Activated naive CD4-positive, alpha-beta T cell treated with anti-CD3 and anti-CD28 coated beads, Interleukin-2, amount 10 ng/mL, durations not matched to agents 7 days and 5 days (primary cell): ENCODE results near the gene ANAPC1.

ENCODE experiments used
- CTCF ChIA-PET: fragments of 350-600 bp; sonication (Branson Sonifier 250); formaldehyde crosslinking; loops from one replicate; lab custom pipeline; 2021; ENCODE audit warnings: antibody characterized with exemption; lab: Charles Lee
- DNase-seq: peaks from one replicate; pipeline ENCODE4 v3.0.0-alpha.2; 2020
- H3K27ac Mint-ChIP-seq: one replicate; pipeline ENCODE4 v1.8.0; 2021; ENCODE audit warnings: mild to moderate bottlenecking, moderate library complexity, mixed read lengths
- H3K27me3 Mint-ChIP-seq: one replicate; pipeline ENCODE4 v1.8.0; 2021; ENCODE audit warnings: mild to moderate bottlenecking, mixed read lengths
- H3K36me3 Mint-ChIP-seq: one replicate; pipeline ENCODE4 v1.8.0; 2021; ENCODE audit warnings: mixed read lengths
- H3K4me1 Mint-ChIP-seq: one replicate; pipeline ENCODE4 v1.8.0; 2021; ENCODE audit warnings: mixed read lengths
- H3K4me3 Mint-ChIP-seq: one replicate; pipeline ENCODE4 v1.8.0; 2021; ENCODE audit warnings: mild to moderate bottlenecking, moderate library complexity, mixed read lengths
- H3K9me3 Mint-ChIP-seq: one replicate; pipeline ENCODE4 v1.8.0; 2021; ENCODE audit warnings: mixed read lengths

The ANAPC1 gene, protein sequence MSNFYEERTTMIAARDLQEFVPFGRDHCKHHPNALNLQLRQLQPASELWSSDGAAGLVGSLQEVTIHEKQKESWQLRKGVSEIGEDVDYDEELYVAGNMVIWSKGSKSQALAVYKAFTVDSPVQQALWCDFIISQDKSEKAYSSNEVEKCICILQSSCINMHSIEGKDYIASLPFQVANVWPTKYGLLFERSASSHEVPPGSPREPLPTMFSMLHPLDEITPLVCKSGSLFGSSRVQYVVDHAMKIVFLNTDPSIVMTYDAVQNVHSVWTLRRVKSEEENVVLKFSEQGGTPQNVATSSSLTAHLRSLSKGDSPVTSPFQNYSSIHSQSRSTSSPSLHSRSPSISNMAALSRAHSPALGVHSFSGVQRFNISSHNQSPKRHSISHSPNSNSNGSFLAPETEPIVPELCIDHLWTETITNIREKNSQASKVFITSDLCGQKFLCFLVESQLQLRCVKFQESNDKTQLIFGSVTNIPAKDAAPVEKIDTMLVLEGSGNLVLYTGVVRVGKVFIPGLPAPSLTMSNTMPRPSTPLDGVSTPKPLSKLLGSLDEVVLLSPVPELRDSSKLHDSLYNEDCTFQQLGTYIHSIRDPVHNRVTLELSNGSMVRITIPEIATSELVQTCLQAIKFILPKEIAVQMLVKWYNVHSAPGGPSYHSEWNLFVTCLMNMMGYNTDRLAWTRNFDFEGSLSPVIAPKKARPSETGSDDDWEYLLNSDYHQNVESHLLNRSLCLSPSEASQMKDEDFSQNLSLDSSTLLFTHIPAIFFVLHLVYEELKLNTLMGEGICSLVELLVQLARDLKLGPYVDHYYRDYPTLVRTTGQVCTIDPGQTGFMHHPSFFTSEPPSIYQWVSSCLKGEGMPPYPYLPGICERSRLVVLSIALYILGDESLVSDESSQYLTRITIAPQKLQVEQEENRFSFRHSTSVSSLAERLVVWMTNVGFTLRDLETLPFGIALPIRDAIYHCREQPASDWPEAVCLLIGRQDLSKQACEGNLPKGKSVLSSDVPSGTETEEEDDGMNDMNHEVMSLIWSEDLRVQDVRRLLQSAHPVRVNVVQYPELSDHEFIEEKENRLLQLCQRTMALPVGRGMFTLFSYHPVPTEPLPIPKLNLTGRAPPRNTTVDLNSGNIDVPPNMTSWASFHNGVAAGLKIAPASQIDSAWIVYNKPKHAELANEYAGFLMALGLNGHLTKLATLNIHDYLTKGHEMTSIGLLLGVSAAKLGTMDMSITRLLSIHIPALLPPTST (N-terminal part only)

DNA sequence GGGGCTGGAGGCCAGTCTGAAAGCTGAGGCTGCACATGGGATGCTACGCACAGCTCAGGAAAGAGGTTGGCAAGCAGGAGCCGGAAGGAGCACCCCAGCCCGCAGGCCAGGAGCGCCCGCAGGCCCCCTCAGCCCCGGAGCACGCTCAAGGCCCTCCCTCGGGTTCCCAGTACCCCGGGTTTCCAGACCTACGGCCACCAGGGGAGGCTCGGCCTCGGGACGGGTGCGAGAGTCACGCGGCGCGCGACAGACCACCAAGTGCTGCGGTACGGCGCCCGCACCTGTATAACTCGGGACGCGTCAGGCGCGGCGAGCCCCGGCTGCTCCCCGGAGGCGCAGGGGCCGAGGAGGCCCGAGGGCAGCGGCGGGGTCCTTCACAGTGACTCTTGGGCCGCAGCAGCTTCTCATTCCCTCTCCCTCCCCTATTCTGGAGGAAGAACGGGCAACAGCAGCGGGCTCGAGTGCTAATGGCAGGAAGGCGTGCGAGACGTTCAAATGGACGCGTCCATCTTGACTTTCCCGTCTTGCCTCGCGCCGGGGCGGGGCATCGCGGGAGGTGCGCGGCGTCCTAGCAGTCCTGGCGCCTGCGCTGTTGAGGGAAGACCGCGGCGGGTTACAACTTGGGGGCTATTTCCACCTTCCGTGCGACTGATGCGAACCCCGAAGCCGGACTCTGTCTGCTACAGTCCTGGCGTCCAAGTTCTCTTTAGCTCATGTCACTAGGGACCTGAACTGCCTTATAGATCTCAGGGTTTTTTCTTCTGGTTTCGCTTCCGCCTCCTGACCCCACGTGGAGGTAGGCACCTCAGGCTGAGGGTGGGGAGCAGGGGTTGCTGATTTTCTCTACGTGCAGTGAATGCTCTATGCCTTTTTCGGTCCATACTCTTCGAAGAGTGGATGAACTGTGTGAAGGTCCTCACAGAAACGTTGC lies at the start of gene ANAPC1:
ANAPC1 (minus strand) TSS at position 533 of the 931 bp plus-strand sequence. CDS start 3,368 bp downstream, outside the sequence.
- CTCF ChIA-PET, result interaction anchor here (0.7 to 1.6 kb wide), 2 partner anchors 12 to 169 kb away, joined by 3 to 5 read pairs; no protein-coding TSS in a partner anchor

DNA sequence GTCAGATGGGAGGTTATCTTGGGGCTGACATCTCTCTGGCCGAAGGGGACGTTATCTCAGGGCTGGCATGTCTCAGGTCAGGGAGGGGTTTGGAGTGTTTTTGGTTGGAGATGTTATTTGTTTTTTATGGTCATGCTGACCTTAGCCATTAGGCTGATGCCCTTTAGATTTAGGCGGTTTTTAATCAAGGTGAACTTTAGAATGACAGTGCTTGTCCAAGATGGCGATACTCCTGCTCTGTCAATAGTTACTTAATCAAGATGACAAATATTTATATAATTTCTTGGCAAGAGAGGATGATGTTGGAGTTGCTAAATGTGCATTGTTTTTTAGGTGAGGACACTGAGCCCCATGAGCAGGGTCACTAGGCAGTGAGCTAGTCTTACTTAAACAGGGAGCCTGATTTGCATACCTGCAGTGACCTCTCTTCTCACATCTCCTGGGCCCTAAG lies 48.9 kb upstream of the ANAPC1 start:
- CTCF ChIA-PET, result no interaction called here
- Mint-ChIP-seq H3K36me3 (no peaks in the 10 kb centered on the region), H3K4me3 (no peak overlapping the region), H3K27me3 (peaks cover 3% of the 10 kb centered on the region), H3K4me1 (peaks cover 13% of the 10 kb centered on the region), H3K9me3 (peaks cover 2% of the 10 kb centered on the region), H3K27ac (no peak overlapping the region)
- no peak for DNase-seq

More for the DNA sequence above, at the start of gene ANAPC1:
- peak; percentile 90 for DNase-seq
- Mint-ChIP-seq H3K36me3 (peaks cover 12% of the 10 kb centered on the region), H3K9me3 (no peaks in the 10 kb centered on the region), H3K27me3 (peaks cover 4% of the 10 kb centered on the region), H3K4me3 (peak within 1 kb of the TSS; percentile 97), H3K4me1 (peaks cover 24% of the 10 kb centered on the region), H3K27ac (peak within 1 kb of the TSS; percentile 91)

DNA sequence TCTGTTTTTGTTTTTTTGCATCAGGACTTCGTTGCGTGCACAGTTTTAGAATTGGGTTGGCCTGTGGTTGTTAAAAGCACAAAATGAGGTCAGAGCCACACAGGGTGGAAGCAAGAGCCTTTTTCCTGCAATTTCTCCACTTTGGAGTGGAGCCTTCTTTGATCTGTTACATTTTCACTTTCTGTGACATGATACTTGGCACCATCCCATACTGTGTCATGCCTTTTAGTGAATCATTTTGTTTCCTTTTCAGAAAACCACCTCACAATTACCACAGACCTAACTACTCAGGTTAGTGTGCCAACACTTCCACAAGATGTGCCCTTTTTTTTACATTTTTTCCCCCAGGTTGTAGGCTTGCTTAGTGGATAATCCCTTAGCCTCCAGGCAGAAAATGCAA lies 46.9 kb upstream of the ANAPC1 start:
- no peaks in the 10 kb centered on the region for H3K36me3 Mint-ChIP-seq
- CTCF ChIA-PET, result no interaction called here
- peaks cover 2% of the 10 kb centered on the region for H3K9me3 Mint-ChIP-seq
- peaks cover 5% of the 10 kb centered on the region for H3K27me3 Mint-ChIP-seq
- no peak overlapping the region for H3K4me3 Mint-ChIP-seq
- H3K27ac Mint-ChIP-seq, result no peak overlapping the region
- DNase-seq, result no peak
- H3K4me1 Mint-ChIP-seq, result peaks cover 13% of the 10 kb centered on the region

DNA sequence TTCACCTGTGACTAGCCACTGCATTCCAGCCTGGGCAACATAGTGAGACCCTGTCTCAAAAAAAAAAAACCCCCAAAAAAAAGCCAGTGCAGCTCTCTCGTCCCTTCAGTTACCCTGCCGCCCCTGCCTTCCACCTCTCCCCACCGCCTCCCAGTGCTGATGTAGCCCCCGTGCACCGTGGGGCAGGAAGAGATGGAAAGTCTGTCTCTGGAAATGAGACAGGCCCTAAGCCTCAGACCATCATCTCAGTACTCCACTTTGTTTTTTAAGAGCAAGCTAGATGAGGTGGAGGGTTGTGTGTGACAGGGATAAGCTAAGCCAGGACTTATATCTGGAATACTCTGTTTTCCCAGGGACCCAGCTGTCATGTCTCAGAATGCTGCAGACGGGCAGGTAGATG lies 46.4 kb upstream of the ANAPC1 start:
- CTCF ChIA-PET, result no interaction called here

DNA sequence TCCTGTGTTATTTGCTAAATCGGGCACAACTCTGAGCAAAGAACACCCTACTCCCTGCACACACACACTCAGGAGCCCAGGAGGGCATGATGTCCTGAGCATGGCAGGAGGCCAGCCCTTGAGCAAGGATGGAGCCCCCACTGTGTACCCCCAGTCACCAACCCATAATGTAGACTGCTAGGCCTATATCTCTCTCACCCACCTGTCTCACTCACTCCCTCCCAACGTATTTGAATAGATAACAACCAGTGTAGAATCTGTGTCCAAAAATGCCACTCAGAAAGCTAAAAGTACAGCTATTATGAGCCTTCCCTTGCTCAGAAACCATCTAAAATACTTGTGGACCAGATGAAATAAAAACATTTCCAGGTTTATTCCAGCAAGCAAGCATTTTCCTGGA lies 43.7 kb upstream of the ANAPC1 start:
- Mint-ChIP-seq H3K36me3 (no peaks in the 10 kb centered on the region), H3K27me3 (peaks cover 10% of the 10 kb centered on the region), H3K4me3 (no peak overlapping the region), H3K27ac (no peak overlapping the region), H3K9me3 (no peaks in the 10 kb centered on the region), H3K4me1 (peaks cover 13% of the 10 kb centered on the region)
- CTCF ChIA-PET, result no interaction called here
- DNase-seq, result no peak

More for the DNA sequence above, 46.4 kb upstream of the ANAPC1 start:
- Mint-ChIP-seq H3K36me3 (no peaks in the 10 kb centered on the region), H3K4me1 (peaks cover 13% of the 10 kb centered on the region), H3K9me3 (peaks cover 2% of the 10 kb centered on the region), H3K27me3 (peaks cover 5% of the 10 kb centered on the region), H3K4me3 (no peak overlapping the region), H3K27ac (no peak overlapping the region)
- no peak for DNase-seq

DNA sequence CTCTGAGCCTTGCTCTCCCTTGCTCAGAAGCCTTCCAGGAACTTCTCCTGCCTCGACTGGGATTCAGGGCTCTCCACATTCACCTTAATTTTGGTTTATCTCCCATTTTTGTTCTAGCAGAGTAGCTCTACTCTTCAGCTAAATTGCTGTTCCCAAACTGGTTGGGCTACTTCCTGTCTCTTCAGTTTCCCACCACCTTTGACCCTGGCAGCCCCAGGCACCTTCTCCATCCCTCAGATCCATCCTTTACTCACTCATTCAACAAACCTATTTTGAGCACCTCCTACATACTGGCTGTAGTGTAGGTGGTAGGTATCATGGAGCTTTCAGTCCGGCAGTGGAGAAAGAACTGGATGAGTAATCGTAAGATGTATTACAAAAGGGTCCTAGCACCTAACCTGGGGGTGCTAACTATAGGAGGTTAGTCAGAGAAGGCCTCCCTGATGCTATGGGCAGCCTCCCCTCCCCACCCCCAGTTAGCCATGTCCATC lies 40.7 kb upstream of the ANAPC1 start:
- no peak overlapping the region for H3K27ac Mint-ChIP-seq
- H3K4me3 Mint-ChIP-seq, result no peak overlapping the region
- no peaks in the 10 kb centered on the region for H3K4me1 Mint-ChIP-seq
- no peak for DNase-seq
- CTCF ChIA-PET, result no interaction called here
- H3K27me3 Mint-ChIP-seq, result peaks cover 20% of the 10 kb centered on the region
- no peaks in the 10 kb centered on the region for H3K9me3 Mint-ChIP-seq
- H3K36me3 Mint-ChIP-seq, result no peaks in the 10 kb centered on the region

DNA sequence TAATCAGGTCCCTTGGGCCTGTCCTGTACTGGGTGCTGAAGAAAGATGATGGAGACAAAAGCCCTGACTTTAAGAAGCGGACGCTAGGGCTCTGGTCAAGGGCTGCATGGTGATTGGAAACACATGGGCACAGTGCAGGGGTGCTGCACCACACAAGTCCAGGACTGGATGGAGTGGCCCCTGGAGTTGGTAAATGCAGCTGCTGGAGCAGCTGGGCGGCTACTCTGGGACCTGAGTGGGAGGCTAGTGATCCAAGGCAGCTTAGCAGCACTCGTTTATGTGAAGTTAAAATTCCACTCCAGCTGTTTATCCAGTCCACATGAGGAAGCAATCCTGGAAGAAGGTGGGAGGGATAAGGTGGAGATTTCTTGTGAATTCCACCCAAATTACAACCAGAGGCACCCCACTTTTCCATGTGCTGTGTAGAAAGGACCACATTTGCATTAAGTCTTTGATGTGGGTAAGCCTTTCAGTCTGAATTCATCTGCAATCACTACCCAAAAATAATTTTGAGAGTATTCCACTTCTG lies 39.3 kb upstream of the ANAPC1 start:
- Mint-ChIP-seq H3K9me3 (no peaks in the 10 kb centered on the region), H3K4me1 (no peaks in the 10 kb centered on the region), H3K4me3 (no peak overlapping the region), H3K27me3 (peaks cover 29% of the 10 kb centered on the region), H3K27ac (no peak overlapping the region), H3K36me3 (no peaks in the 10 kb centered on the region)
- CTCF ChIA-PET, result interaction anchor here (0.6 kb wide), 1 partner anchor 13 kb away, joined by 3 read pairs; no protein-coding TSS in a partner anchor
- no peak for DNase-seq

DNA sequence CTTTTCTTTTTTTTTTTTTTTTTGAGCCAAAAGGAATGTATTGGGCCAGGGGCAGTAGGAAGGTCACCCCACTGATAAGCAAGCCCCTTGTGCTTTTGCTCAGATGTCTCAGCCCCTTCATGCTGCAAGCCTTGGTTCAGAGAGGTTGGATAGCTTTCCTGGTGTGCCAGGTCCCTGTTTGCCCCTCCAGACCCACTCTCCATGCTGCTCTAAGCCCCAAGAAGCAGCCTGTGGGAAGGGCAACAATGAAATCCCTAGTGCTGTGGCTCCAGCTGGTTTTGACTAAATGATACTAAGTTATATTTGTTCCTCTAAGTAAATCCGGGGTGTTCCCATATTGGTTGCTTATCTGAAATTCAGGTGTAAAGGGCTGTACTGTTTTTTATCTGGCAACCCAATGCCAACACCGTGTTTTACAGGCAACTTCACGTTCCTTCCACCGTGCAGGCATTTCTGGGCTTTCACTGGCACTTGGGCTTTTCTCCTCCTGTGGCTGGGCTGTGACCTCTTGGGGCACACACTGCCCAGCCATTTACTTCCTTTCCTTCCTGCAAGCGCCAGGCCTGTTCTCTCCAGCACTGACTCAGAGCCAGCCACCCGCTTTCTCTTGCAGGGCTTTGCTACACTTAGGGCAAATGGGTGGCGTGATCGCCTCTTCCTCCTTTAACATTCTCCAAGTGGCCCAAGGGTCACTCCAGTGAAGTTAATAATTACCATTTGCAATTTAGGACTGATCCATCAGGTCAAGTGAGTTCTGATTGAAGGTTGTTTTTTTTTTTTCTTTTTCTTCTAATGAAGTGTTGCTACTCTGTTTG lies 36.0 kb upstream of the ANAPC1 start:
- DNase-seq, result no peak
- CTCF ChIA-PET, result no interaction called here
- Mint-ChIP-seq H3K4me1 (no peaks in the 10 kb centered on the region), H3K36me3 (no peaks in the 10 kb centered on the region), H3K27ac (no peak overlapping the region), H3K9me3 (no peaks in the 10 kb centered on the region), H3K4me3 (no peak overlapping the region), H3K27me3 (peaks cover 39% of the 10 kb centered on the region)

DNA sequence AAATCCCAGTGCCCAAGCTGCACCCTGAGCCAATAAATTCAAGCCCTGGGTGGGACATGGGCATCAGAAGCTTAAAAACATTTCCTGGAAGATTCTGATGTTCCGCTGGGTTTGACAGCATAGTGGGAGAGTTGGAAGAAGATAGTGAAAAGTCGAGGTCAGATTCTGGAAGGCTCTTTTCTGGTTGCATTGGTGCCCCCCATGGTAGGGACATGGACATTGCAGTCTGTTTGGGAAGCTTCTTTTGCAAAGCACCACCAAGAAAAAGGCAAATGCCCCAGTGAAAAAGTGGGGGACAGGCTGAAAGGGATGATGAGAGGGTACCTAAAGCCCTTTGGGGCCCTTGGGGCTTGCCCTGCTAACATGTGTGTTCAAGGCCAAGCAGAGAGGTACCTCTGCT lies 35.4 kb upstream of the ANAPC1 start:
- Mint-ChIP-seq H3K27me3 (peaks cover 35% of the 10 kb centered on the region), H3K27ac (no peak overlapping the region), H3K4me1 (no peaks in the 10 kb centered on the region), H3K4me3 (no peak overlapping the region), H3K36me3 (no peaks in the 10 kb centered on the region), H3K9me3 (no peaks in the 10 kb centered on the region)
- CTCF ChIA-PET, result no interaction called here
- no peak for DNase-seq

DNA sequence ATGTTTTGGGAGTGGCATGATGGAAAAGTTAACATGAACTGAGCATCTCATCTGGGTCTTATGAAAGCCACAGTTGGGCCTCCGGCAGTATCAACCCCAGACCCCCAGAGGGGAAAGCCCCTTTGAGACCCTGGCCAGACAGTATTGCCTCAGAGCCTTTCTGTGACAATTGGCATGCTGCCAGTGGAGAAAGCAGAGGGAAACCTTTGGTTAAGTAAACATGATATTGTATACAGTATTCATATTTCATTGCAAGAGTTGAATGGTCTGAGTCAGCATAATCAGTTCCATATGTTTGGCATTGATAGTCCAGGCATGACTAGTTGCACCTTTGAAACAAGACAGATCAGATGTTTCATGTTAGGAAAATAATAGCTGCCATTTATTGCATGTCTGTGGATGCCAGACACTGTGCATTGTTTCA lies 34.4 kb upstream of the ANAPC1 start:
- H3K27ac Mint-ChIP-seq, result no peak overlapping the region
- no peaks in the 10 kb centered on the region for H3K36me3 Mint-ChIP-seq
- CTCF ChIA-PET, result interaction anchor here (0.6 kb wide), 2 partner anchors 19 to 61 kb away, joined by 3 to 5 read pairs; no protein-coding TSS in a partner anchor
- H3K27me3 Mint-ChIP-seq, result peaks cover 37% of the 10 kb centered on the region
- no peak for DNase-seq
- no peaks in the 10 kb centered on the region for H3K9me3 Mint-ChIP-seq
- no peak overlapping the region for H3K4me3 Mint-ChIP-seq
- no peaks in the 10 kb centered on the region for H3K4me1 Mint-ChIP-seq

DNA sequence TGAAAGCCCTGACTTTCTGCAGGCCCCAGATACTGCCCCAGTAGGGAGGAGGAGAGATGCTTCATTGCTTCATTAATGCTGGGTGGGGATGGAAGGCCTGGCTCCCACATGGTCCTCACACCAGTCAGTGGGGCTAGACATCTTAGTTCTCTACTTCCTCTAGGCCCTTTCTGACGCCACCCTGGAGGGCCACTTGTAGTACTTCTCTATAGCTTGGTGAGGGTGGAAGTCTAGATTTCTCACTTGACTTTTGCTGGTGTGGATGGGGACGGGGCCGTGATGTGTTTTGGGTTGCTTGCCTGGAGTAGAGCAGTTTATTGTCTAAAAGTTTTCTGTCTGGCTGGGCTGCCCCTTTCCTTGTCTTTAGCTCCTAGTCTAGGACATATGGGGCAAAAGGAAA lies 33.1 kb upstream of the ANAPC1 start:
- no peak for DNase-seq
- Mint-ChIP-seq H3K27me3 (peaks cover 39% of the 10 kb centered on the region), H3K9me3 (no peaks in the 10 kb centered on the region), H3K4me1 (no peaks in the 10 kb centered on the region), H3K4me3 (no peak overlapping the region), H3K36me3 (no peaks in the 10 kb centered on the region), H3K27ac (no peak overlapping the region)
- CTCF ChIA-PET, result no interaction called here

DNA sequence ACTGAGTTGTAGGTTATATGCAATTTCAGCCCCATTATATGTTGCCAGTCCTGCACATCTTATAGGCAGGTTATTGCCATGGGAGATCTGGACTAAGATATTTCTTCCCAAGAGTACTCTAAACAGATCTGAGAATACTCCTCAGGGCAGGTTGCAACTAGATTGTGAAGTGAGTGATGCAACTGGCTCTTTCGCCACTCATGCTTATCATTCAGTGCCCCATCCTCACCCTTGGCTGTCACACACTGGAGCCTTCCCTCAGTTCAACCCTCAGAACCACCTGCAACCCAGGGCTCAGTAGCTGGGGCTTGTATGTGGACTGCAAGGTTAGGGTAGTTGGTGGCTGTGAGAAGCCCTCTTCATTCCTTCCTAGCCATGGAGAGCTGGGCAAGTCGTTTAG lies 28.6 kb upstream of the ANAPC1 start:
- no peaks in the 10 kb centered on the region for H3K36me3 Mint-ChIP-seq
- H3K4me1 Mint-ChIP-seq, result peaks cover 2% of the 10 kb centered on the region
- H3K9me3 Mint-ChIP-seq, result no peaks in the 10 kb centered on the region
- H3K27ac Mint-ChIP-seq, result no peak overlapping the region
- no peak overlapping the region for H3K4me3 Mint-ChIP-seq
- no peak for DNase-seq
- H3K27me3 Mint-ChIP-seq, result peaks cover 18% of the 10 kb centered on the region
- CTCF ChIA-PET, result no interaction called here
